BLaER1 (cell line): ENCODE measurements around the gene GLI1.
"Not testable (repeated sequence)": the region's sequence is repeated elsewhere in the genome, so short reads cannot be mapped to it uniquely, and the experiment has no call there.

ENCODE experiments used
- H3K27ac ChIP-seq: shearing (Covaris generic); formaldehyde crosslinking; 2 replicates; pipeline ENCODE4 v1.8.1; 2022
- H3K27me3 ChIP-seq: shearing (Covaris generic); formaldehyde crosslinking; 2 replicates; pipeline ENCODE4 v1.8.1; 2022
- H3K36me3 ChIP-seq: shearing (Covaris generic); formaldehyde crosslinking; 2 replicates; pipeline ENCODE4 v1.8.1; 2022
- H3K4me1 ChIP-seq: shearing (Covaris generic); formaldehyde crosslinking; 2 replicates; pipeline ENCODE4 v1.8.1; 2022
- H3K4me2 ChIP-seq: shearing (Covaris generic); formaldehyde crosslinking; 2 replicates; pipeline ENCODE4 v1.8.1; 2022
- H3K4me3 ChIP-seq: shearing (Covaris generic); formaldehyde crosslinking; 2 replicates; pipeline ENCODE4 v1.8.1; 2022
- H3K9ac ChIP-seq: shearing (Covaris generic); formaldehyde crosslinking; 2 replicates; pipeline ENCODE4 v1.8.1; 2022
- H3K9me3 ChIP-seq: shearing (Covaris generic); formaldehyde crosslinking; 2 replicates; pipeline ENCODE4 v1.8.1; 2022
- H4K20me1 ChIP-seq: shearing (Covaris generic); formaldehyde crosslinking; 2 replicates; pipeline ENCODE4 v1.8.1; 2022
- Cebpa-rat ChIP-seq: shearing (Covaris generic); IDR thresholded peaks from 2 replicates; pipeline ENCODE4 v1.8.1; 2022

Gene GLI1

DNA sequence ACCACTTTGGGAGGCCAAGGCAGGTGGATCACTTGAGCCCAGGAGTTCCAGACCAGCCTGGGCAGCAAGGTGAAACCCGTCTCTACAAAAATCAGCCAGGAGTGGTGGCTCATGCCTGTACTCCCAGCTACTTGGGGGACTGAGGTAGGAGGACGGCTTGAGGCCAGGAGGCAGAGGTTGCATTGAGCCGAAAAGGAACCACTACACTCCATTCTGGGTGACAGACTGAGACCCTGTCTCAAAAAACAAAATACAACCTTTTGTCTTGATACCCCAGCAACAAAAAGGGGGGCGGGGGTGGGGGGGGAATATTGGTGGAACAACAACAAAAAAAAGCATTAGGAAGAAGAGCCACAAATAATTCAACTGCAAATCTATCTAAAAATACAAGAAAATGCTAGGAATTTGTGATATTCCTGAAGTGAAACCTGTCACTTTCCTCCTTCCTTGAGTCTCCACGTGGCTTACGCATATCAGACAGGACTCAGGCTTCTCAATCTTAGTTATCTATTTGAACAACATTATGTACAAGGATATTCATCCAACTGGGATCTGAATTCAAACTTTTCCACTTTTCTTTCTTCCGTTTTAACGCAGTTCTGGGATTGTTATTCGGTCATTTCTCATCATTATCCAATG, 30.0 kb upstream of the GLI1 start:
- Histone ChIP-seq H3K36me3 (peaks cover 16% of the 10 kb centered on the region), H3K27ac (peak overlapping the region; percentile 94), H3K27me3 (no peaks in the 10 kb centered on the region), H3K9ac (peak overlapping the region; percentile 88), H3K4me3 (peak overlapping the region; percentile 74), H3K4me2 (peak overlapping the region; percentile 87), H4K20me1 (no peaks in the 10 kb centered on the region), H3K9me3 (no peaks in the 10 kb centered on the region), H3K4me1 (peaks cover 28% of the 10 kb centered on the region)
- no peak for TF ChIP-seq Cebpa-rat

DNA sequence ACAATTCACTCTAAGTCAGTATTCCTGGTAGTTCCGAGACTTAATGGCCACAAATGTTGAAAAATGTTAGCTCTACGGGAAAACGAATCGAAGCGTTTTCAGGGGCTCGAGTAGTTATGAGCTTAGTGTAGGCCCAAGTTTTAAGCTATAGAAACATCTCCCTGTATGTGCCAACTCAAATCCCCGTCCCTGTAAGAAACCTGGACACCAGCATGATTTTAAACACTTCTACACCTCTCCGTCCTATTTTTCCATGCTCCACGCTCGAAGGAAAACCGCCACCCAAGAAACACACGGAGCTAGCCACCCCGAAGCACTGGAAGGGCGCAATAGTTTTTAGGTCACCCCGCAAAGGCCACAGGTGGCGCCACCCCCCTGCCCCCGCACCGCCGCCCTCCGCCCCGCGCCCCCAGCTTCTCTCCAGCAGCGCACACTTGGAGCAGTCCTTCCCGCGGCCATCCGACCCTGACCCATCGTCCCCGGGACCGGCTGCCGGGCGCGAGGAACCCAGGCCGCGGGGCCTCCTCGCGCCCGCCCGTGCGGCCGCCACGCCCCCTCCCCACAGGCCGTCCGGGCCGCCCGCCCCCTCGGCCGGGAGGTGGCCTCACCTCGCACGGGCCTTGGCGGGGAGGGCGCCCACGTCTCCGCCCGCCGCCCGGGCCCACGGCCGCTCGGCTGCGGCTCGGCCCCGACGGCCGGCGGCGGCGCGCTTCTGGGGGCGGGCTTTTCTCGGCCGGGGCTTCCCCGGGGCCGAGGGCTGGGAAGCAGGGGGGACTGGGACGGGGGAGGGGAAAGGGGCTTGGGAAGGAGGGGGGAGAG, 29.3 kb upstream of the GLI1 start:
- H3K36me3 ChIP-seq = peaks cover 9% of the 10 kb centered on the region
- H3K27ac ChIP-seq = peak overlapping the region; percentile 94
- peaks cover 35% of the 10 kb centered on the region for H3K4me1 ChIP-seq
- peak overlapping the region; percentile 74 for H3K4me3 ChIP-seq
- H3K4me2 ChIP-seq = peak overlapping the region; percentile 87
- peak overlapping the region; percentile 88 for H3K9ac ChIP-seq
- no peaks in the 10 kb centered on the region for H3K27me3 ChIP-seq
- no peaks in the 10 kb centered on the region for H3K9me3 ChIP-seq
- no peak for TF ChIP-seq Cebpa-rat
- H4K20me1 ChIP-seq = no peaks in the 10 kb centered on the region

DNA sequence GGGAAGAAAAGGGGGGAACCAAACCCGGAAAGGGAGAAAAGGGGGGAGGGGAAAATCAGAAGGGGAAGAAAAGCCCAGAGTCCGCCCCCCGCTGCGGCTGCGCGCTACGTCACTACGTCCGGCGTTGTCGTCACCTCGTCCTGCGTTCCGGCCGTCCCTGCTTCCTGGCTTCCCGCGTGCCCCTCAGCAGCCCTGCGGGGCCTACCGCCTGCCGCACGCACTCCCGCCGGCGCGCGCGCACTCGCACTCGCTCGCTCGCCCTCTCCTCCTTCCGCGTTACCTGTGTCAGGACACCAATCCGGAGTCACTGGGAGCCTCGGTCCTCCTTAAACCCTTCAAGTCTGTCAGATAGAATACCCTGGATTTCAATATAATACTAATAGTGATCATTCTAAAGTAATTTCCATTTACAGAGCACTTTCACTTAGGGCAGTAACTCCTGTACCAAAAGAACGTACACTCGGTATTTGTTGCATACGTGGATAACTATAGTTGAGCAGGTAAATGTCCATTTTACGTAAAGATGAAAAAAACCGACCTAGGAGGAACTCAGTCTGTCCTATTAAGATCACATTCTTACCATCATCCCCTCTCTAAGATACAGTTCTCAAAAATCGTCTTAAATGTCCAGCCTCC, 28.5 kb upstream of the GLI1 start, which contains the start of gene R3HDM2:
Gene R3HDM2, minus strand, starts transcription at position 113 of the 636 bp plus-strand sequence. CDS start 120,615 bp downstream, outside the sequence.
- Histone ChIP-seq H3K4me1 (peaks cover 40% of the 10 kb centered on the region), H3K9ac (peak within 1 kb of the TSS; percentile 88), H4K20me1 (no peaks in the 10 kb centered on the region), H3K27ac (peak within 1 kb of the TSS; percentile 94), H3K36me3 (peaks cover 2% of the 10 kb centered on the region), H3K27me3 (no peaks in the 10 kb centered on the region), H3K4me2 (peak within 1 kb of the TSS; percentile 87), H3K4me3 (peak within 1 kb of the TSS; percentile 74), H3K9me3 (no peaks in the 10 kb centered on the region)
- TF ChIP-seq Cebpa-rat = no peak

DNA sequence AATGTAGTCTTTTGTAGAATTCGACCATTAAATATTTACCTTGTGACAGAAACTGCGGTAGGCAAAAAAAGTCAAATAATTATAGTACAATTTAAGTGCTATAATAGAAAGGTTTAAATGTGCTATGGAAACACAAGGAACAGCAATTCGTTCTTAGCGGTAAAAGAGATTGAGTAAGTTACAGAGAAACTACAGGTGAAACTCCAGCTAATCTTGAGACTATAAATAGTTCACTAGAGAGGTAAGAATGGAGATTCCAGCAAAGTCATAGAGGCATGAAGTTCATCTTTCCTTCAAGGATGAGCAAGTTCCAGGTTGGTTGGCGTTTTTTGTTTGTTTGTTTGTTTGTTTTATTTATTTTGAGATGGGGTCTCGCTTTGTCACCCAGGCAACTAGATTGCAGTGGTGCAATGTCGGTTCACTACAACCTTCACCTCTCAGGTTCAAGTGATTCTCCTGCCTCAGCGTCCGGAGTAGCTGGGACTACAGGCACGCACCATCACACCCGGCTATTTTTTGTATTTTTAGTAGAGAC, 27.9 kb upstream of the GLI1 start:
- H3K4me1 ChIP-seq = peaks cover 40% of the 10 kb centered on the region
- H4K20me1 ChIP-seq = no peaks in the 10 kb centered on the region
- no peaks in the 10 kb centered on the region for H3K27me3 ChIP-seq
- peak overlapping the region; percentile 94 for H3K27ac ChIP-seq
- peak overlapping the region; percentile 88; the same call in 1 of the 2 replicates for H3K9ac ChIP-seq
- no peaks in the 10 kb centered on the region for H3K9me3 ChIP-seq
- H3K4me3 ChIP-seq = peak overlapping the region; percentile 74
- peak overlapping the region; percentile 80 for H3K4me2 ChIP-seq
- no peaks in the 10 kb centered on the region for H3K36me3 ChIP-seq
- TF ChIP-seq Cebpa-rat = no peak

DNA sequence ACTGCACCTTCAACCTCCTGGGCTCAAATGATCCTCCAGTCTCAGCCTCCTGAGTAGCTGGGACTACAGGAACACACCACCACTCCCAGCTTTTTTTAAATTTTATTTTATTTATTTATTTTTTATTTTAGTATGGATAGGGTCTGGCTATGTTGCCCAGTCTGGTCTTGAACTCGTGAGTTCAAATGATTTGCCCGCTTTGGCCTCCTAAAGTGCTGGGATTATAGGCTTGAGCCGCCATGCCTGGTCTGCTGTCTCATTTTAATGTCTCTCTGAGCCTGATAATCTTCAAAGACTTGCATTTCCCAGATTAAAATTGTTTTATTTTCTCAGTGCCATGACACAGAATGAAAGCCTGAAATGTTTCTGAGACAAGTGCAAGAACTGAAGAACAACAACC, 26.2 kb upstream of the GLI1 start:
- H3K27ac ChIP-seq = no peak overlapping the region

DNA sequence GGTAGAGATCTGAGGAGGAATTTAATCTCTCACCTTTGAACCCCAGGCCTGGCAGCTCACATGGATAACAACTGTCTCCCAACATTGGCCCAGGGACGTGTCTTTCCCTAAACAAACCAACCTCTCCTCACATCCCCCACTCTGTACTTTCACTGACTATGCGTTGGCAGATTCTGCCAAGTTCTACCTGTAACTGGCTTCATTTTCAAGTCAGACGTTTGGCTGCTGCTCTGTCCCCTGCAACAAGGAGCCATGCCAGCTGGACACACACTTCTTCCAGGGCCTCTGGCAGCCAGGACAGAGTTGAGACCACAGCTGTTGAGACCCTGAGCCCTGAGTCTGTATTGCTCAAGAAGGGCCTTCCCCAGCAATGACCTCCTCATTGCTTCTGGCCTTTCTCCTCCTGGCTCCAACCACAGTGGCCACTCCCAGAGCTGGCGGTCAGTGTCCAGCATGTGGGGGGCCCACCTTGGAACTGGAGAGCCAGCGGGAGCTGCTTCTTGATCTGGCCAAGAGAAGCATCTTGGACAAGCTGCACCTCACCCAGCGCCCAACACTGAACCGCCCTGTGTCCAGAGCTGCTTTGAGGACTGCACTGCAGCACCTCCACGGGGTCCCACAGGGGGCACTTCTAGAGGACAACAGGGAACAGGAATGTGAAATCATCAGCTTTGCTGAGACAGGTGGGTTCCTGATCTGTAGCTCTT, 24.9 kb upstream of the GLI1 start, which contains the start of gene INHBC:
Gene INHBC, plus strand, starts transcription at position 268 of the 707 bp plus-strand sequence. Its CDS starts 103 bp downstream, at position 371.
- H3K4me3 ChIP-seq = no peak within 1 kb of the TSS
- peaks cover 27% of the 10 kb centered on the region for H3K4me1 ChIP-seq
- H4K20me1 ChIP-seq = no peaks in the 10 kb centered on the region
- no peaks in the 10 kb centered on the region for H3K36me3 ChIP-seq
- peak within 1 kb of the TSS; percentile 32; the same call in 1 of the 2 replicates for H3K9ac ChIP-seq
- 0 out of 2 replicates have a peak within 1 kb of the TSS, but pooled peaks have one; percentile 42 for H3K27ac ChIP-seq
- H3K4me2 ChIP-seq = peak within 1 kb of the TSS; percentile 39
- no peaks in the 10 kb centered on the region for H3K27me3 ChIP-seq
- TF ChIP-seq Cebpa-rat = no peak
- no peaks in the 10 kb centered on the region for H3K9me3 ChIP-seq

More for the DNA sequence above, 26.2 kb upstream of the GLI1 start:
- Histone ChIP-seq H3K4me2 (no peak overlapping the region), H3K9me3 (no peaks in the 10 kb centered on the region), H3K27me3 (no peaks in the 10 kb centered on the region), H4K20me1 (no peaks in the 10 kb centered on the region), H3K4me3 (no peak overlapping the region), H3K9ac (no peak overlapping the region), H3K4me1 (peaks cover 39% of the 10 kb centered on the region), H3K36me3 (no peaks in the 10 kb centered on the region)
- TF ChIP-seq Cebpa-rat = no peak

DNA sequence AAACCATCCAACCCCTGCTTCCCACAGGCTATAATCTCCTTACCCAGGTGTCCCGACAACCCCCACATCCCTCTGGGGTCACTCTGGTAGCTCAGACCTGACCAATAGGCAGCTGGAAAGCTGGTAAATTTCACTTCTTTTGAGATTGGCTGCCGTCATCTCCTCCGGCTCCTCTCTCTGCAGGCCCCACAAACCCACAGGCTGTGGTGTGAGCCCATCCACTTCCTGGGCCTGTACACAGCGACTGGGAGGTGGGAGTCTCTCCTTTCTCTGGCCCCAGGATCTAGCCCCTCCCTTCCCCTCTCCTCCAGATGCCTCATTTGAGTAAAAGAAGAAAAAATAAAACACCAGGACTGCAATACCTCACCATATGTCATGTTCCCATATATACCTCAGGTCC, 24.3 kb upstream of the GLI1 start:
- Histone ChIP-seq H4K20me1 (no peaks in the 10 kb centered on the region), H3K4me2 (peak overlapping the region; percentile 39), H3K27me3 (no peaks in the 10 kb centered on the region), H3K9me3 (no peaks in the 10 kb centered on the region), H3K4me1 (peaks cover 27% of the 10 kb centered on the region), H3K36me3 (no peaks in the 10 kb centered on the region), H3K9ac (peak overlapping the region; percentile 32; the same call in 1 of the 2 replicates), H3K4me3 (no peak overlapping the region), H3K27ac (0 out of 2 replicates have a peak overlapping the region, but pooled peaks have one; percentile 42)
- TF ChIP-seq Cebpa-rat = no peak

DNA sequence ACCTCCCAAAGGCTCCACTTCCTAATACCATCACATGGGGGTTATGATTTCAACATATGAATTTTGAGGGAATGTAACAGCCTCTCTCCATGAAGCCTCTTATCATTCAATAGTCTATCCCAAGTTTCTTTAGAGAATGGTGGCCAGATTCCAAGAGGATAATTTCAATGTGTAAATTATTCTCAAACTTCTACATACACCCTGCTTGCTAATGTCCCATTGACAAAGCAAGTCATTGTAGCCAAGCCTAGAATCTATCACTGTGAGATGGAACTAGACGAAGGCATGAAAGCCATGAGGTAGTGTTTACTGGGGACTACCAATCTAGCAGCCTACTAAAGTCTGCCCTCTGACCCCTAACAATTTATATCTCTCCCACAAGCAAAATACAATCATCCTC, 21.2 kb upstream of the GLI1 start:
- Histone ChIP-seq H3K4me3 (no peak overlapping the region), H3K27me3 (no peaks in the 10 kb centered on the region), H3K36me3 (no peaks in the 10 kb centered on the region), H3K9me3 (peaks cover 17% of the 10 kb centered on the region; the same call in 1 of the 2 replicates), H3K27ac (no peak overlapping the region), H4K20me1 (no peaks in the 10 kb centered on the region), H3K4me1 (peaks cover 18% of the 10 kb centered on the region), H3K9ac (no peak overlapping the region), H3K4me2 (no peak overlapping the region)
- no peak for TF ChIP-seq Cebpa-rat

DNA sequence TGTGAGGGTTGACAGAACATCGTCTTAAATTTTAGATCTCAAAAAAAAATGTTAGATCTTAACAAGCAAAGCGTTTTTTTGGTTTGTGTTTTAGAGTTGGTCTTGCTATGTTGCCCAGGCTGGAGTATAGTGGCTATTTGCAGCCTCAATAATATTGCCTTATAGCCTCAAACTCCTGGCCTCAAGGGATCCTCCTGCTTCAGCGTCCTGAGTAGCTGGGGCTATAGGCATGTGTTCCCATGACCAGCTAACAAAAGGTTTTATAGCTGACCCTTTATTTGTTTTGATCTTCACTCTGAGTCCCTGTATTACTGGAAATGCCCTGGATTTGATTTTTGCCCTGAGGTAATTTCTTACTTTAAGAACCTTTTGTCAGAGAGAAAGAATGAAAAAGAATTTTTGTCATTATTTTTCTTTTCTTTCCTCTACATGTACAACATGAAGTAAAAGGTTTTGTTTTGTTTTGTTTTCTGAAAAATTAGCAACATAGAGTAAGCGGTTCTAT, 19.8 kb upstream of the GLI1 start:
- H3K9me3 ChIP-seq = peaks cover 17% of the 10 kb centered on the region; the same call in 1 of the 2 replicates
- H3K4me1 ChIP-seq = peaks cover 10% of the 10 kb centered on the region
- no peak for TF ChIP-seq Cebpa-rat

DNA sequence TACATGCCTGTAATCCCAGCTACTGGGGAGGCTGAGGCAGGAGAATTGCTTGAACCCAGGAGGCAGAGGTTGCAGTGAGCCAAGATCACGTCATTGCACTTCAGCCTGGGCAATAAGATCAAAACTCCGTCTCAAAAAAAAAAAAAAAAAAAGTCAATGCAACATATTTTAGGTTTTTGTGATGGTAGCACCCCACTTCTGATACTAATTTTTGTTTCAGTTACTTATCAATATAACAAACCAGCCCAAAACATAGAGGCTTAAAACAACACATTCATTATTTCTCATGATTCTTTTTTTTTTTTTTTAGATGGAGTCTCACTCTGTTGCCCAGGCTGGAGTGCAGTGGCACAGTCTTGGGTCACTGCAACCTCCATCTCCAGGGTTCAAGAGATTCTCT, 18.2 kb upstream of the GLI1 start:
- not testable (repeated sequence) for H3K36me3 ChIP-seq, H3K27ac ChIP-seq, H3K4me2 ChIP-seq, H3K4me1 ChIP-seq, H3K4me3 ChIP-seq, H3K27me3 ChIP-seq, H4K20me1 ChIP-seq, H3K9ac ChIP-seq
- peaks cover 17% of the 10 kb centered on the region; the same call in 1 of the 2 replicates for H3K9me3 ChIP-seq

More for the DNA sequence above, 19.8 kb upstream of the GLI1 start:
- Histone ChIP-seq H3K27me3 (no peaks in the 10 kb centered on the region), H3K4me3 (no peak overlapping the region), H3K27ac (no peak overlapping the region), H3K36me3 (no peaks in the 10 kb centered on the region), H3K9ac (no peak overlapping the region), H3K4me2 (no peak overlapping the region), H4K20me1 (no peaks in the 10 kb centered on the region)
